CD8-positive, alpha-beta memory T cell (primary cell): ENCODE data around the gene MCU. TPM values are rescaled to one million over a fixed set of nuclear protein-coding genes. Genes with fewer than 3 reads are reported as not detected.

Experiments used
- polyA plus RNA-seq: library from polyadenylated mRNA; unstranded; fragments of 300-500 nt; fragmentation: Illumina TruSeq; gene quantifications from one replicate; pipeline ENCODE4 v1.2.3, GENCODE V29; 2021
- total RNA-seq, 2 experiments: library from RNA; stranded (reverse); gene quantifications; one replicate each; pipeline ENCODE4 v1.2.3, GENCODE V29; 2021

MCU gene
- total and polyA plus RNA-seq, 3 experiments from 2014 or later = 7.9 to 17.6 (median 14.9) TPM

Other genes with a start within 250 kb of the MCU start
- 10 to 100 TPM; 26.9 to 27.9 TPM for gene MICU1, start 66.1 kb upstream of the MCU start, total RNA-seq
- 25.3 TPM for gene MICU1, start 66.1 kb upstream of the MCU start, polyA plus RNA-seq
- not detected for gene OIT3, start 201.6 kb downstream of the MCU start, total RNA-seq
- gene OIT3, start 201.6 kb downstream of the MCU start, polyA plus RNA-seq = not detected